ENCODE results near the gene SERPINB6.

The SERPINB6 gene

DNA sequence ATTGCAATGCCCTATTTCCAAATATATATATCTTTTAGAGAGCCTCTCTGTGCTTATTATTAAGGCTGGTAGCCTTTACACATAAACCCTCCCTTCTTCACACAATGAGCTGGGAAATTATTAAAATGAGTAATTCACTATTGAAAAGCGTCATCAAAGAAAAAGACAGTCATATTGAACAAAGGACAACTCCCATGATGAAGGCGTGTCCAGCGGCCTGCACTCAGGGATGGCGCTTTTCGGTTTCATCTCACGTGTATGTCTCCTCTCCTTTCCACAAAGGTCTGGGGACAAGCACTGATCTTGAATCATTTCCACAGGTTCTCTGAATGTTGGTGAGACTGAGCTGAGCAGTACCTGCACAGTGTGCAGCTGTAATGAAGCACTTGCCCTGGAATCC is 71.8 kb downstream of the SERPINB6 start:
- no peak for TF ChIP-seq SIN3A (IDR thresholded peaks at IDR 0.05; ENCODE audit: borderline replicate concordance, insufficient read depth, low read length)
- TF ChIP-seq POLR2AphosphoS5 (IDR thresholded peaks at IDR 0.05; ENCODE audit: low read depth, low read length): no peak
- TF ChIP-seq, protein P1, sequence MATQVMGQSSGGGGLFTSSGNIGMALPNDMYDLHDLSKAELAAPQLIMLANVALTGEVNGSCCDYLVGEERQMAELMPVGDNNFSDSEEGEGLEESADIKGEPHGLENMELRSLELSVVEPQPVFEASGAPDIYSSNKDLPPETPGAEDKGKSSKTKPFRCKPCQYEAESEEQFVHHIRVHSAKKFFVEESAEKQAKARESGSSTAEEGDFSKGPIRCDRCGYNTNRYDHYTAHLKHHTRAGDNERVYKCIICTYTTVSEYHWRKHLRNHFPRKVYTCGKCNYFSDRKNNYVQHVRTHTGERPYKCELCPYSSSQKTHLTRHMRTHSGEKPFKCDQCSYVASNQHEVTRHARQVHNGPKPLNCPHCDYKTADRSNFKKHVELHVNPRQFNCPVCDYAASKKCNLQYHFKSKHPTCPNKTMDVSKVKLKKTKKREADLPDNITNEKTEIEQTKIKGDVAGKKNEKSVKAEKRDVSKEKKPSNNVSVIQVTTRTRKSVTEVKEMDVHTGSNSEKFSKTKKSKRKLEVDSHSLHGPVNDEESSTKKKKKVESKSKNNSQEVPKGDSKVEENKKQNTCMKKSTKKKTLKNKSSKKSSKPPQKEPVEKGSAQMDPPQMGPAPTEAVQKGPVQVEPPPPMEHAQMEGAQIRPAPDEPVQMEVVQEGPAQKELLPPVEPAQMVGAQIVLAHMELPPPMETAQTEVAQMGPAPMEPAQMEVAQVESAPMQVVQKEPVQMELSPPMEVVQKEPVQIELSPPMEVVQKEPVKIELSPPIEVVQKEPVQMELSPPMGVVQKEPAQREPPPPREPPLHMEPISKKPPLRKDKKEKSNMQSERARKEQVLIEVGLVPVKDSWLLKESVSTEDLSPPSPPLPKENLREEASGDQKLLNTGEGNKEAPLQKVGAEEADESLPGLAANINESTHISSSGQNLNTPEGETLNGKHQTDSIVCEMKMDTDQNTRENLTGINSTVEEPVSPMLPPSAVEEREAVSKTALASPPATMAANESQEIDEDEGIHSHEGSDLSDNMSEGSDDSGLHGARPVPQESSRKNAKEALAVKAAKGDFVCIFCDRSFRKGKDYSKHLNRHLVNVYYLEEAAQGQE (IDR thresholded peaks at IDR 0.05; ENCODE audit: insufficient read depth in 1 of 2, low read depth in 2 of 2, low read length in 2 of 2): no peak
- TF ChIP-seq TAF1 (IDR thresholded peaks at IDR 0.05; ENCODE audit: borderline replicate concordance, insufficient read depth, low read length): no peak
- no peak for TF ChIP-seq FOXP2 (optimal IDR thresholded peaks at IDR 0.05; ENCODE audit: borderline replicate concordance, extremely low read depth, extremely low read length, insufficient read depth)
